ENCODE data around the gene UQCC5.

Gene UQCC5, protein sequence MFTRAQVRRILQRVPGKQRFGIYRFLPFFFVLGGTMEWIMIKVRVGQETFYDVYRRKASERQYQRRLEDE

DNA sequence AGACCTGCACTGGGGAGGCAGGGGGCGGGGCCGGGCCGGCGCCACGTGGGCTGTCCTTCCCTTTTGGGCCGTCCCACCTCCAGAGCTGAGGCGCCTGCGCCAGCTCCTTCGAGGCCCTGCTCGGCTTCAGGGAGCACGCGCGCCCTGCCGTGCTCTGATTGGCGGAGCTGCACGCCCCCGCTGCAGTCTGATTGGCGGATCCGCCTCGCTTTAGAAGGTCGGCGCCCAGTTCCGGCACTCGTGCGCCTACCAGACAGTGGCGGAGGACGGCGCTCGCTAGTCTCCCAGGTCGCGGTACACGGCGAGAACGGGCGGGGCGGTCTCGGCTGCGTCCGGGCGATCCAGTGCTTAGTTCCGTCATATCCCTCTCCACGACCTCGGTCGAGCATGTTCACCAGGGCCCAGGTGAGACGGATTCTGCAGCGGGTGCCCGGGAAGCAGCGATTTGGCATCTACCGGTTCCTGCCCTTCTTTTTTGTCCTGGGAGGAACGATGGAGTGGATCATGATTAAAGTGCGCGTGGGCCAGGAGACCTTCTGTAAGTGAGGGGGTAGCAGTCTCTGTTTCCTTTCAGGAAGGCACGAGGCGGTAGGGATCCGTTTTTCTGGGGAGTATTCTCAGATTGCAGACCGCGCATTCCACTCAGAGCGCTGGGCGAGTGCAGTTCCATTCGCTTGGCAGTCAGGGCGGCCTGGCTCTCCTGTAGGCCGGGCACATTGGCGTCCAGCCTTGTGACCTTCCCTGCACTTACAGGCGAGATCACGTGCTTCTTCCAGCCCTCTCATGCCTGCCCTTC lies at the start of gene UQCC5:
Gene UQCC5, plus strand, starts transcription at position 237 of the 796 bp plus-strand sequence. Its CDS starts 151 bp downstream, at position 388.
- H3K27me3 Mint-ChIP-seq = no peaks in the 10 kb centered on the region

DNA sequence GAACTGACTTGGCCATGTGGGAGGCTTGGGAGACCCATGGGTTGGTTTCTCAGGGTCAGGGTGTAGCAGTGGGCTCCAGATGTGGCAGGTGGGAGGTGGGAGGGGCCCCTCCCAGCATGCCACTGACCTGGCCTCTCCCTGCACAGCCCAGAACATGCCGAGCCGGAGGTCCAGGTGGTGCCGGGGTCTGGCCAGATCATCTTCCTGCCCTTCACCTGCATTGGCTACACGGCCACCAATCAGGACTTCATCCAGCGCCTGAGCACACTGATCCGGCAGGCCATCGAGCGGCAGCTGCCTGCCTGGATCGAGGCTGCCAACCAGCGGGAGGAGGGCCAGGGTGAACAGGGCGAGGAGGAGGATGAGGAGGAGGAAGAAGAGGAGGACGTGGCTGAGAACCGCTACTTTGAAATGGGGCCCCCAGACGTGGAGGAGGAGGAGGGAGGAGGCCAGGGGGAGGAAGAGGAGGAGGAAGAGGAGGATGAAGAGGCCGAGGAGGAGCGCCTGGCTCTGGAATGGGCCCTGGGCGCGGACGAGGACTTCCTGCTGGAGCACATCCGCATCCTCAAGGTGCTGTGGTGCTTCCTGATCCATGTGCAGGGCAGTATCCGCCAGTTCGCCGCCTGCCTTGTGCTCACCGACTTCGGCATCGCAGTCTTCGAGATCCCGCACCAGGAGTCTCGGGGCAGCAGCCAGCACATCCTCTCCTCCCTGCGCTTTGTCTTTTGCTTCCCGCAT lies 49.2 kb upstream of the UQCC5 start:
- Mint-ChIP-seq H3K9me3 (no peaks in the 10 kb centered on the region), H3K27me3 (no peaks in the 10 kb centered on the region), H3K27ac (peak overlapping the region in 1 of 2 donors; percentile 89), H3K4me3 (no peak overlapping the region), H3K4me1 (no peaks in the 10 kb centered on the region)
- ATAC-seq = no peak
- no peak for DNase-seq

More for the DNA sequence above, at the start of gene UQCC5:
- peak; percentile 98 to 99 for DNase-seq
- H3K9me3 Mint-ChIP-seq = no peaks in the 10 kb centered on the region
- peaks cover 67% of the 10 kb centered on the region for H3K4me1 Mint-ChIP-seq
- peak within 1 kb of the TSS; percentile 94 to 97 for H3K4me3 Mint-ChIP-seq
- peak within 1 kb of the TSS; percentile 98 to 99 for H3K27ac Mint-ChIP-seq
- ATAC-seq = peak; percentile 92

DNA sequence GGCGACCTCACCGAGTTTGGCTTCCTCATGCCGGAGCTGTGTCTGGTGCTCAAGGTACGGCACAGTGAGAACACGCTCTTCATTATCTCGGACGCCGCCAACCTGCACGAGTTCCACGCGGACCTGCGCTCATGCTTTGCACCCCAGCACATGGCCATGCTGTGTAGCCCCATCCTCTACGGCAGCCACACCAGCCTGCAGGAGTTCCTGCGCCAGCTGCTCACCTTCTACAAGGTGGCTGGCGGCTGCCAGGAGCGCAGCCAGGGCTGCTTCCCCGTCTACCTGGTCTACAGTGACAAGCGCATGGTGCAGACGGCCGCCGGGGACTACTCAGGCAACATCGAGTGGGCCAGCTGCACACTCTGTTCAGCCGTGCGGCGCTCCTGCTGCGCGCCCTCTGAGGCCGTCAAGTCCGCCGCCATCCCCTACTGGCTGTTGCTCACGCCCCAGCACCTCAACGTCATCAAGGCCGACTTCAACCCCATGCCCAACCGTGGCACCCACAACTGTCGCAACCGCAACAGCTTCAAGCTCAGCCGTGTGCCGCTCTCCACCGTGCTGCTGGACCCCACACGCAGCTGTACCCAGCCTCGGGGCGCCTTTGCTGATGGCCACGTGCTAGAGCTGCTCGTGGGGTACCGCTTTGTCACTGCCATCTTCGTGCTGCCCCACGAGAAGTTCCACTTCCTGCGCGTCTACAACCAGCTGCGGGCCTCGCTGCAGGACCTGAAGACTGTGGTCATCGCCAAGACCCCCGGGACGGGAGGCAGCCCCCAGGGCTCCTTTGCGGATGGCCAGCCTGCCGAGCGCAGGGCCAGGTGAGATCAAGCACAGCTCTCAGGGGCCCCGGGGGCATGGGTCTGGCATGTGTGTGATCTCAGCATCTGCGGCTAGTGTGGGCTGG lies 48.4 kb upstream of the UQCC5 start:
- ATAC-seq (no peak), DNase-seq (no peak)
- no peak overlapping the region for H3K27ac Mint-ChIP-seq
- H3K4me1 Mint-ChIP-seq = no peaks in the 10 kb centered on the region
- no peaks in the 10 kb centered on the region for H3K9me3 Mint-ChIP-seq
- H3K27me3 Mint-ChIP-seq = no peaks in the 10 kb centered on the region
- H3K4me3 Mint-ChIP-seq = no peak overlapping the region

DNA sequence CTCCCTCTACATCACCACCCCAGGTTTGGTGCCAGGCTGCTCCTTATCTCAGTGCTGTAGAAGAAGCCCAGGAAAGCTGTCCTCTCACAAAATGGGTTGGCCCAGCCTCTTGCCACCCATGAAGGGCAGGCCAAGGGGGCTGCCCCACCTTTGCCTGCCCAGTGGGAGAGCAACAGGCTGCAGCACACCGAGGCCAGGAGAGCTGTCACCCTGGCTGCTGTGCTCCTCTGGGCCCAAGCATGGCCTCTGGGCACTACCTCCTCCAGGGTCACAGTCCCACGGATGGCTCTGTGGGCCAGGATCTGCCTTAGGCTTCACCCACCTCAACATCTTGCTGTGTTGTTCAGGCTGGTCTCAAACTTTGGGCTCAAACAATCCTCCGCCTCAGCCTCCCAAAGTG lies 47.7 kb upstream of the UQCC5 start:
- Mint-ChIP-seq H3K27ac (no peak overlapping the region), H3K27me3 (no peaks in the 10 kb centered on the region), H3K9me3 (no peaks in the 10 kb centered on the region), H3K4me3 (no peak overlapping the region), H3K4me1 (no peaks in the 10 kb centered on the region)
- no peak for ATAC-seq
- DNase-seq = no peak

DNA sequence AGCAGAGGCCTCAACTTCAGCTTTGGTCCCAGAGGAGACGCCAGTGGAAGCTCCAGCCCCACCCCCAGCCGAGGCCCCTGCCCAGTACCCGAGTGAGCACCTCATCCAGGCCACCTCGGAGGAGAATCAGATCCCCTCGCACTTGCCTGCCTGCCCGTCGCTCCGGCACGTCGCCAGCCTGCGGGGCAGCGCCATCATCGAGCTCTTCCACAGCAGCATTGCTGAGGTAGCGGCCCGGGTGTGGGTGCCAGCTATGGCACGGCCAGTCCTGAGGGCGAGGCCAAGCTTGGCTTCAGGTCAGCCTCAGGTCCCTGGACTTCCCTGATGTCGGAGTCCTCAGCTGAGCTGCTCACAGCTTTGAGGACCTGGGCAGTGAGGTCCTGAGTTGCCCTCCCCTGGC lies 47.0 kb upstream of the UQCC5 start:
- DNase-seq (no peak), ATAC-seq (no peak)
- Mint-ChIP-seq H3K27ac (peak overlapping the region in 1 of 2 donors; percentile 71), H3K4me3 (no peak overlapping the region), H3K4me1 (peaks cover 4% of the 10 kb centered on the region), H3K27me3 (no peaks in the 10 kb centered on the region), H3K9me3 (no peaks in the 10 kb centered on the region)

DNA sequence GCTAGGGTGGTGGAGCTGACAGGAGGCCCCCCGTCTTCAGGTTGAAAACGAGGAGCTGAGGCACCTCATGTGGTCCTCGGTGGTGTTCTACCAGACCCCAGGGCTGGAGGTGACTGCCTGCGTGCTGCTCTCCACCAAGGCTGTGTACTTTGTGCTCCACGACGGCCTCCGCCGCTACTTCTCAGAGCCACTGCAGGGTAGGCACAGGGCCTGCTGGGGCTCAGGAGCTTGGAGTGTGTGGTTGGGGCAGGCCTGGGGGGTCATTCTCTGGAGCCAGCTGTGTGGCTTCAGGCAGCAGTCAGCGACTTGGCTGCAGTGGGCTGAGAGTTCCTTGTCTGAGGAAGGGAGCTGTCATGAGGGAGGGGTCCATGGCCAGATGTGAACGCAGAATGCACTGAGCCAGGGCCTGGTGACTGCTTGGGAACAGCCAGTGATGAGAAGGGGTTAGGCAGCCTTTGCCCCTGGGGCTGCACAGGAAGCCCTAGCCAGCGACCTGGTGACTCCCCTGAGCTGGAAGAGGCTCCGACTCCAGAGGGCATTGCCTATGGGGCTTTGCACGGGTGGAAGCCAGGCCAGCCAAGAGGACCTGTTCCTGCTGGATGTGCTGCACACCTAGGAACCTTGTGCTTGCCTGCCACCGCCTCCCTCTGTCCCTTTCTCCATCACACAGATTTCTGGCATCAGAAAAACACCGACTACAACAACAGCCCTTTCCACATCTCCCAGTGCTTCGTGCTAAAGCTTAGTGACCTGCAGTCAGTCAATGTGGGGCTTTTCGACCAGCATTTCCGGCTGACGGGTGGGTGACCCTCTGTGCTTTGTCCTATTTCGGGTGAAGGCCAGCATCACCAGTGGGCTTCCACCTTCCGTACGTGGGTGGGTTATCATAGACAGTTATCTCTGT lies 46.1 kb upstream of the UQCC5 start:
- DNase-seq = no peak
- H3K27ac Mint-ChIP-seq = no peak overlapping the region
- H3K9me3 Mint-ChIP-seq = no peaks in the 10 kb centered on the region
- no peak for ATAC-seq
- peaks cover 10% of the 10 kb centered on the region for H3K4me1 Mint-ChIP-seq
- no peak overlapping the region for H3K4me3 Mint-ChIP-seq
- H3K27me3 Mint-ChIP-seq = no peaks in the 10 kb centered on the region

DNA sequence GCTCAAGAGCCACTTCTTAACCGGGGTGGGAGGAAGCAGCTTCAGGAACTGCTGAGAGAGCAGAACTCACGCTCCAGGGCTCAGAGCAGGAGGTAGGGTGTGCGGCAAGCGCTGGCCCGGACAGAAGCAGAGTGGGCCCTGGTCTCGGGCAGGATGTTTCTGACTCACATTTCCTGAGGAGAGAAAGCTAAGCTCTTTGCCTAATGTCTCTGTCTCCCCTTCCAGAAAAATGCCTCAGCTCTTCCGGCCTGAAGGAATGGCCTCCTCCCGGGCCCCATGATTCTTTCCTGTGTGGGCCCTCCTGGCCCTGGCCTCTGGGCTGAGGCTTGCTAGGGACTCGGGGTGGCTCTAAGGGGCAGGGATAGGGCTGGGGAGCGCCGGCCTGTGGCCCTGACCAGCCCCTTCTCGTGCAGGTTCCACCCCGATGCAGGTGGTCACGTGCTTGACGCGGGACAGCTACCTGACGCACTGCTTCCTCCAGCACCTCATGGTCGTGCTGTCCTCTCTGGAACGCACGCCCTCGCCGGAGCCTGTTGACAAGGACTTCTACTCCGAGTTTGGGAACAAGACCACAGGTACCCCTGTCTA lies 45.4 kb upstream of the UQCC5 start:
- no peaks in the 10 kb centered on the region for H3K9me3 Mint-ChIP-seq
- H3K4me3 Mint-ChIP-seq = no peak overlapping the region
- DNase-seq (no peak), ATAC-seq (no peak)
- no peak overlapping the region for H3K27ac Mint-ChIP-seq
- H3K4me1 Mint-ChIP-seq = peaks cover 10% of the 10 kb centered on the region
- no peaks in the 10 kb centered on the region for H3K27me3 Mint-ChIP-seq

DNA sequence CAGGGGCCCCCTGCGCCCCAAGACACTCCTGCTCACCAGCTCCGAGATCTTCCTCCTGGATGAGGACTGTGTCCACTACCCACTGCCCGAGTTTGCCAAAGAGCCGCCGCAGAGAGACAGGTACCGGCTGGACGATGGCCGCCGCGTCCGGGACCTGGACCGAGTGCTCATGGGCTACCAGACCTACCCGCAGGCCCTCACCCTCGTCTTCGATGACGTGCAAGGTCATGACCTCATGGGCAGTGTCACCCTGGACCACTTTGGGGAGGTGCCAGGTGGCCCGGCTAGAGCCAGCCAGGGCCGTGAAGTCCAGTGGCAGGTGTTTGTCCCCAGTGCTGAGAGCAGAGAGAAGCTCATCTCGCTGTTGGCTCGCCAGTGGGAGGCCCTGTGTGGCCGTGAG lies 44.3 kb upstream of the UQCC5 start:
- Mint-ChIP-seq H3K9me3 (no peaks in the 10 kb centered on the region), H3K4me1 (peaks cover 10% of the 10 kb centered on the region), H3K4me3 (no peak overlapping the region), H3K27me3 (no peaks in the 10 kb centered on the region), H3K27ac (no peak overlapping the region)
- ATAC-seq (no peak), DNase-seq (no peak)

DNA sequence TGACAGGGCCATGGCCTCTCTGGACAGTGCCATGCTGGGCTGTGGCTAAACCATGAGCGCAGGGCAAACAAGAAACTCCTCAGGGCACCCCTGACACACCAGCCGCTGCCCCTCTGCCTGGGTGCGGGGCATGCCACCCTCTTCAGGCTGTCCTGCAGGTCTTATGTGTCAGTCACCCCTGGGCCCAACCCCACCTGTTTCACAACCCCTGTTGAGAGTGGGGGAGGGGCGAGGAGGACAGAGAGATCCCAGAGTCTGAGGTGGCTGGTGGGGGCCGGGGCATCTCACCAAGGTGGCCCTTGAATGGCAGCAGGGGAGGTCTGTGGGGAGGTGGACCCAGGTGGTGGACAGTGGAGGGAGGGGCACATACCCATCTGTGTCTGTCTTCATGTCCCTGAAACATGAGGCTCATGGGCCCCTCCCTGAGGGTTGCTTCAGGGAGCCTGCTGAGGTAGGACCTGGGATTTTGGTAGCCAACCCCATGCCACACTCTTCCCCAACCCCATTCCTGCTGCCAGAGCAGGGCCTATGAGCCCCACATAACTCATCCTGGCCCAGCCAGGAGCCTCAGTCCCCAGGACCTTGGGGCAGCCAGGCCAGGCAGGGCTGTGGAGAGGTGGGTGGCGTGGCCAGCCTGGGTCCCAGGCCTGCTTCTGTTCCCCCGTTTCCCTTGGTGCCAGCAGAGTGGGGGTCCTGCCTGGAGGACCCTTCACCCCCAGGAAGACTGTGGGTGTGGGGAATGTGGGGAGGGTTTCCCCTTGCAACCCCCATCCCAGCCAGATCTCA lies 43.0 kb upstream of the UQCC5 start:
- H3K27ac Mint-ChIP-seq = peak overlapping the region in 1 of 2 donors; percentile 19
- peaks cover 7% of the 10 kb centered on the region for H3K27me3 Mint-ChIP-seq
- peaks cover 11% of the 10 kb centered on the region for H3K4me1 Mint-ChIP-seq
- H3K9me3 Mint-ChIP-seq = no peaks in the 10 kb centered on the region
- DNase-seq (no peak), ATAC-seq (no peak)
- H3K4me3 Mint-ChIP-seq = no peak overlapping the region

DNA sequence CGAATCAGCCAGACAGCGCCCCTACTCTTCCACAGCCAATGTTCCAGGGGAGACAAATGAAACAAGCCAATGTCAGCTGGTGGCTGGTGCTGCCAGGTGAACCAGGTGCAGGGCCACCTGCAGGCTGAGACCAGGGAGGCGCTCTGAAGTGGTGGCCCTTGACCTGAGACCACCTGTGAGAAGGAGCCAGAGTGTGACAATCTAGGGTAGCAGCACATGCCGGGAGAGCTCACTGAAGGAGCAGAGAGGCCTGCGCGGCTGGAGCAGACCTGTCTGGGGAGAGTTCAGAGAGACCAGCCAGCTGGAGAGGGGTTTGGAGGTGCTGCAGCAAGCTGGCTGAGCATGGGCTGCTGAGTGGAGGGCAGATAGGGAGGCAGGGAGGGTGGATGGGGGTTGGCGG lies 42.0 kb upstream of the UQCC5 start:
- peaks cover 21% of the 10 kb centered on the region for H3K4me1 Mint-ChIP-seq
- peak overlapping the region; percentile 6 to 77 for H3K27ac Mint-ChIP-seq
- ATAC-seq = no peak

DNA sequence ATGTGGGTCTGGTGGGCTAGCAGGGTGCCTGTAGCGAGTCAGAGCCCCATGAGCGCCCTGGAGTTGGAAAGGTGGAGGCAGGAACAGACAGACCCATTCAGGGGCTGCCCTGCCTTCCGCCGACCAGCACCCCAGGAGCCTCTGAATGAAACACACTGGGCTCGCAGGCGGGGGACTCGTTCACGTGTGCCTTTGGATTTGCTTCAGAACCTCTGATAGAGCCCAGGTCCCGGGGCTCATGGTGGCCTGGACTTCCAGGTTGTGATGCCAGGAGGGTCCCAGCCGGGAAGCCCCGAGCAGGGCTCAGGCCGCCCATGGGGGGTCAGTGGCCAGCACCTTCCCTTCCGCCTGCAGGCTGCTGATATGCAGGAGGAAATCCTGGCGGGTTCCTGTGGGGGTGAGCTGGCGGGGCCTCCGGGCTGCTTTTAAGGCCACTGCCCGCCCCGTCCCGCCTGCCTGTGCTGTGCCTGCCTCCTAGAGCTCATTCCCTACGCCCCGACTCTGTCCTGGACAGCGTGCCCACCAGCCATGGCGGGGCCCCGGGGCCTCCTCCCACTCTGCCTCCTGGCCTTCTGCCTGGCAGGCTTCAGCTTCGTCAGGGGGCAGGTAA lies 41.4 kb upstream of the UQCC5 start, which contains the start of gene STAB1:
Gene STAB1, plus strand, starts transcription at position 453 of the 610 bp plus-strand sequence. Its CDS starts 76 bp downstream, at position 529.
- H3K4me1 Mint-ChIP-seq = peaks cover 22% of the 10 kb centered on the region
- no peak for ATAC-seq
- H3K27ac Mint-ChIP-seq = peak within 1 kb of the TSS; percentile 20 to 85
- no peaks in the 10 kb centered on the region for H3K9me3 Mint-ChIP-seq
- H3K27me3 Mint-ChIP-seq = peaks cover 16% of the 10 kb centered on the region
- no peak for DNase-seq
- H3K4me3 Mint-ChIP-seq = no peak within 1 kb of the TSS

More for the DNA sequence above, 42.0 kb upstream of the UQCC5 start:
- no peak overlapping the region for H3K4me3 Mint-ChIP-seq
- DNase-seq = no peak
- H3K9me3 Mint-ChIP-seq = no peaks in the 10 kb centered on the region
- H3K27me3 Mint-ChIP-seq = peaks cover 16% of the 10 kb centered on the region

DNA sequence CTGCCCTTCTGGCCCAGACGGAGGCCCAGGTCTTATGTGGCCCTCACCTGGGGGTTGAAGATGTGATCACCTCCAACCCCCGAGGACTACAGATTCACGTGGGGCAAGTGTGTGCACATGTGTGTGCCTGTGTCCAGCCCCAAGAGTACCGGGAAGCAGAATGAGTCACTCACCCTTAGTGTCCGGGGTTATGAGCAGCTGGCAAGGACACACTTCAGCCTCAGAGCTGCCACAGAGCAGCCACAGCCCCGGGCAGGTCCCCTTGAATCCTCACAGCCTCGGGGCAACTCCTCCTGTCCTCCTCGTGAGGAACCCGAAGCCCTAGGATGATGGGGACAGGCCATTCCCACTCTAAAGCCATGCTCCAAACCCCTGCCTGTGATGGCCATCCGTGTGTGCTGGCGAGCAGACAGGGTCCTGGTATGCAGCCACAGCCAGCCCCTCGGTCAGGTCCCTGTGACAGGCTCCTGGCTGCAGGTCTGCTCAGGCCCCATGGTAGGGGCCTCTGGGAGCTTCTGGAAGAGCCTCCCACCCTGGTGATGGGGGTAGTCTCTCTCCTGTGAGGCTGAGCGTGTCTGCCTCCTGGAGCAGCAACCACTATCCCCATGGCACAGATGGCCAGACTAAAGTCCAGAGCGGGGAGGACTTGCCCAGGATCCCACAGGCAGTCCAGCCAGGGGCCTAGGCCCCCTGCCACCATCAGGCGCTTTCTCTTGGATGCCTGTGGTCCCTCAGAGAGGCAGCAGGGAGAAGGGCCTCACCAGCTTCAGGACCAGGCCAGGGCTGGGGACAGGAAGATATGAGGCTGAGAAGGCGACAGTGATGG lies 40.4 kb upstream of the UQCC5 start:
- Mint-ChIP-seq H3K27ac (peak overlapping the region in 1 of 2 donors; percentile 85), H3K27me3 (peaks cover 16% of the 10 kb centered on the region), H3K9me3 (no peaks in the 10 kb centered on the region), H3K4me1 (peaks cover 22% of the 10 kb centered on the region), H3K4me3 (no peak overlapping the region)
- DNase-seq (no peak), ATAC-seq (peak; percentile 7)

All from stimulated activated naive CD8-positive, alpha-beta T cell treated with anti-CD3 and anti-CD28 coated beads, Interleukin-15, amount 100 ng/mL, for 72 hours (primary cell).